Fibroblast of peridontal ligament (primary cell): ENCODE results near the gene AMFR.

Source experiments
- DNase-seq: peaks from one replicate; pipeline ENCODE4 v3.0.0-alpha.2; 2010; ENCODE audit errors: extremely low read depth

AMFR gene

GRCh38 chr16:56363181-56363716 is 62.1 kb downstream of the AMFR start:
- DNase-seq: no peak

DNA sequence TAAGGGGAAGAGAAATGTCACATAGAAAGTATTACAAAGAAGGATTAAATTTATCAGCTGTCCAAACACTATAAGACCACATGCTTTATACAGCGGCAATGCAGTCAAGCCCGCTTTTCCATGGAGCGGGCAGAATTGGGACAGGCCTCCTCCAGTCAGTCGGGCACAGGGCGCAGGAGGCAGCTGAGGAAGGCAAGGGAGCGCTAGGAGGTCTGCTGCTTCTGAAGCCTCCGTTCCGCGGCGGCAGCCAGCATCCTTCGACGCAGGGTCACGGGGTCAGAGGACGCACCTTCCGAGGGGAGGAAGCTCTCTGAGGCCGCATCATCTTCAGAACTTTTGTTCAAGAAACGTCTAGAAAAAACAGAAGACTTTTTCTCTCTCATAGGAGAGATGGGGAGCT is 62.6 kb downstream of the AMFR start:
- DNase-seq: no peak

DNA sequence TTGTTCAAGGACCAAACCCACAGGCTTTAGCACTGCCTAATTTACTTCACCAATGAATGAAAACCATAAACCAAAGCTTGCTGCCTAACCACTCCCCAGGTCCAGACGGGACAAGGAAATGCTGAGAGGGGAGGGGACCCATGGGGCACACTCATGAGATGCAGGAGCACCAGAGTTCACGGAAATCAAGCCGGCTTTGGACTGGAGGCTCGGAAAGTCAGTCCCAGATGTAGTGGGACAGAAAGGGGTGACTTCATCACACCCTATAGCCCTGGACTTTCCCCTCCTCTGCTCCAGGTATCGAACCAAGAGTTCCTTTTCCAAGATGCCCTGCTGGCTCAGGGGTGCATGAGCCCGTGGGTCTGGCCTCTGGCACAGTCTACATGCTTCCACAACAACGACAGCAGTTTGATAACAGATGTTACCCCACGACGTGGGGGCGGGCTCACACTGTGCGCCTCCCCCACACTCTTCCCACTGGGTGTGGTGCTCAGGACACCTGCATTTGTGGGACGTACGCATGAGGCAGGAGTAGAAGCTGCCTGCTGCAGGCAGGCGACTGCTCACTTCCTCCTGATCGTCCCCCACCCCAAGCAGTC is 63.2 kb downstream of the AMFR start:
- no peak for DNase-seq

DNA sequence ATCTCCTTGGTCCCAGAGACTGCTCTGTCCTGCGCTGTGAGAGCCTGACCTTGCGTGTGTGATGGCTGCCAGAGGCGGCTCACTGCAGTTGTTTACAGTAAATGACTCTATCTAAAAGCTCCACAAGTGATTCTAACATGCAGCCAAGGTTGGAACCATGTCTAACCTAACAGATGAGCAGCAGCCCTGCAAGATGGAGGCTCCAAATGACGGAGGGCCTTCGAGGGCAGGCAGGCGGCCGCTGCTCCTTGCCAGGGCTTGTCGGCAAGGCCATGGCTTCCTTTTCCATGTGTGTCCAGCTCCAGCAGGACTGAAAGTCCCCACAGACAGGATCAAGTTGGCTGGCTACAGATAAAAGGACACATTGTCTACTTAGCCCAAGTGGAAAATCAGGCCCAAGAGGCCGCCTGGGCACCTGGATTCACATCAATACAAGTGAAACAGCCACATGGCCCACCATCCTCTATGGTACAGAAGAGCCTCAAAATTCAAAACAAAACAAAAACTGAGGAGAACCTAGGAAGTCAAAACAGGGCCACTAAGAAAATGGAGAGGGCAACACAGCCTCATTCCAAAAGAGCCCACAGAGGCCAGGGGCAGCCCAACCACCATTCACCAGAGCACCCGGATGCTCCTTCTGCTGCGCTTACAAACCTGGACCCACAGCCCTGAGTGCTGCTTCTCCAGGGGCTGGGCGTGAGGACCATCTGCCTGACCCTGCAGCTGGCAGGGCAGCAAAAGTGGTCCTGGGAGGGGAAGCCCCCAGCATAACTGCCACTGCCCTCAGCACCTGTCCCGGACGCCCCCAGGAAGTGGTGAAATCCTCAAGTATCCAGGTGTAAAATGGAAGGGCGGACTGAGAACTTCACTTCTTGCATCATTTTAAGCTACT is 65.0 kb downstream of the AMFR start:
- DNase-seq: no peak

GRCh38 chr16:56357765-56358322 is 67.5 kb downstream of the AMFR start:
- no peak for DNase-seq

DNA sequence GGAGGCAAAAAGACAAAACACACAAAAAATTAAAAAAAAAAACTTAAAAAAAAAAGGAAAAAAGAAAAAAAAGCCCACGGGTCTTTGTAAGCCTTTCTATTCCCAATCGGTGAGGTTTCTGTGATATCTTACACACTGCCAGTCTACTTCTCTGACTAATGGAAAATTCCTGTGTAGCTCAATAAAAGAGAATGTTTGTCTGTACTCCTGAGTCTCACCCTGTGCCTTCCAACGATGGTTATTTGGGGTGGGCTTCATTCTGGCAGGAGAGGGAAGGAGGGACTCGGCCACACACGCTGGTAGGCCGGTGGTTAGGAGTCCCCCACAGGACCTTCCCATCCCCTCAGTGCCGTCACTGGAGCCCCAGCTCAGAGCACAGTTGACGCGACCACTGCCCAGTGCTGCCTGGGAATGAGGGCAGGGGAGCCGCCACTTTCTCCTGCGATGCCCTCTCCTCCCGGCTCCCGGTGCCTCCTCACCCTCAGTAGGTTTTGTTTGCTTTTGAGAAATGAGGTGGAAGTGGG is 68.0 kb downstream of the AMFR start:
- DNase-seq: peak; percentile 63

- DNase-seq: peak; percentile 78
Observed at GRCh38 chr16:56356276-56357240, 68.8 kb downstream of the AMFR start.

DNA sequence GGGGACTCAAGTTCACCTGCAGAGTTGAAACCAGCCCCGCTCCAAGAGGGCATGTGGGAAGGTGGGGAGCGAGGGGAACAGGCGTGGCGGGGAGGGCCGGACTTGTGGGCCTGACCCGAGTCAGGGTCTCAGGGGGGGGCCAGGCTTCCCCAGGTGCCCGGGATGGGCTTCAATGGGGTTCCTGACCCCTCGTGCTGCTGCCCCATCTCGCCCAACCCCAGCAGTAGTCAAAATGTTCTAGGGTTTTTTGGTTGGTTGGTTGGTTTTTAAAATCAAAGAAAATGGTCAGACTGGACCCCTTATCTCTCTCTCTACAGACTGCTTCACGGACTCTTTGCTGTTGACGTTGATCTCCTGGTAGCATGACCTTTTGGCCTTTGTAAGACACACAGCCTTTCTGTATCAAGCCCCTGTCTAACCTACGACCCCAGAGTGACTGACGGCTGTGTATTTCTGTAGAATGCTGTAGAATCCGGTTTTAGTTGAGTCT is 69.5 kb downstream of the AMFR start:
- no peak for DNase-seq

- DNase-seq: no peak
Observed at GRCh38 chr16:56355221-56355620, 70.1 kb downstream of the AMFR start.

DNA sequence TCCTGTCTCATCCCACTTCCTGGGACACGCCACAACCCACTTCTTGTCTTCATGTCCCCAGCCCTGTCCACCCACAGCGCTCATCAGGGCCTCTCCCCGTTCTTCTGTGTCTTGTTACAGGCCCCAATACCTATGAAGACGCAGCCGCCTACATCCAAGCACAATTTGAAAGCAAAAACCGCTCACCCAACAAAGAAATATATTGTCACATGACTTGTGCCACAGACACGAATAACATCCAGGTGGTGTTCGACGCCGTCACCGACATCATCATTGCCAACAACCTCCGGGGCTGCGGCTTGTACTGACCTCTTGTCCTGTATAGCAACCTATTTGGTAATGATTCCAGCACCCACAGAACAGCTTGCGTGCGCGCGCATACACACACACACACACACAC is 70.6 kb downstream of the AMFR start:
- DNase-seq: no peak

DNA sequence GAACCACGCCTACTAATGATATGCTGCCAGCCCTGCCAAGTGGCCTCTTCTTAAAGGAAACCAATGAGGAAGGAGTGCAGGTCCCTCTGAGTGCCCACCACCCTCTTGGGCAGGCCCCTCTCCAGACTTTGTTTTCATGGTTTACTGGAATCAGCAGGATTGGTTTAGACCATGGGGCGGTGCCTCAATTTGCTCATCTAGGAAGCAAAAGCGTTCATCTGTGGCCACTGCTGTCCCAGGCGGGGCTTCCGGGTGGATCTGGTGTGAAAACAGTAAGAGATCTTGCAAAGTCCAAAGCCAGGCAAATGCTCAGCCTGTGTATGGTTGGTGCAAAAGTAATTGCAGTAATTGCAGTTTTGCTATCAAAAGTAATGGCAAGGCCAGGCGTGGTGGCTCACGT is 71.3 kb downstream of the AMFR start:
- no peak for DNase-seq

DNA sequence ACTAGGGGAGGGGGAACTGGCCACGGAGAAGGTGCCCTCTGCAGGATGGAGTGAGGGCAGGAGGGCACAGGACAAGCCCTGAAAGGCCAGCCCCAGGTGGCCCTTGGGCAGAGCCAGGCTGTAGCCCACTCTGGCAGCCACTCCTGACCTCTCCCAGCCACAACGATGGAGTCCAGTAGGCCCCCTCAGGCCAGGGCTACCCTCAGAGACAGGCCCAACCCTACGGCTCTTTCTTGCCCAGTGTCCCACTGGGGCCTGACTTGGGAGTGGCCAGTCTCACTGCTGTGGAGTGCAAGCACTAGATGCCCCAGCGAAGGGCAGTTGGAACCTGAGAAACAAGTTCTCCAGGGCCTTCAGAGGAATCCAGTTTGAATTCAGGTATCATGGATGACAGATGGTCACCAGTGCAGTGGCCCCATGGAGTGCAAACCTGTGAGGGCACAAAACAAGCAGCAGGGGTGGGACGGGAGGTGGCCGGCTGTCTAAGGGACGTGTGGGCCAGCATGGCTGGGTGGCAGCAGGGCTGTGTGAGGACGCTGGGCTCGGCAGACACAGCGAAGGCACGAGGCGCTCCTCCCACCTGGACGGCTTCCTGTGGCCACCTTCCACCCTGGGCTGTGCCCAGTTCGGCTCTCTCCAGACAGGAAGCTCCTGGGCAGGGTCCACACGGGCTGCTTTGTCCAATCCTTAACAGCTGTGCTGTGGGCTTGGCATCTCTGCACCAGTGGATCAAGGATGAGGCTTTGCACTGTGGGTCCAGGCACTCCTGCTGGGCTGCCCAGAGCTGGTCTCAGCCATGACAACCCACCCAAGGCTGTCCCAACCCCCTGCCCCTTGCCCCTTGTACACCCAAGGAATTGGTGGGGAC is 72.1 kb downstream of the AMFR start:
- no peak for DNase-seq

DNA sequence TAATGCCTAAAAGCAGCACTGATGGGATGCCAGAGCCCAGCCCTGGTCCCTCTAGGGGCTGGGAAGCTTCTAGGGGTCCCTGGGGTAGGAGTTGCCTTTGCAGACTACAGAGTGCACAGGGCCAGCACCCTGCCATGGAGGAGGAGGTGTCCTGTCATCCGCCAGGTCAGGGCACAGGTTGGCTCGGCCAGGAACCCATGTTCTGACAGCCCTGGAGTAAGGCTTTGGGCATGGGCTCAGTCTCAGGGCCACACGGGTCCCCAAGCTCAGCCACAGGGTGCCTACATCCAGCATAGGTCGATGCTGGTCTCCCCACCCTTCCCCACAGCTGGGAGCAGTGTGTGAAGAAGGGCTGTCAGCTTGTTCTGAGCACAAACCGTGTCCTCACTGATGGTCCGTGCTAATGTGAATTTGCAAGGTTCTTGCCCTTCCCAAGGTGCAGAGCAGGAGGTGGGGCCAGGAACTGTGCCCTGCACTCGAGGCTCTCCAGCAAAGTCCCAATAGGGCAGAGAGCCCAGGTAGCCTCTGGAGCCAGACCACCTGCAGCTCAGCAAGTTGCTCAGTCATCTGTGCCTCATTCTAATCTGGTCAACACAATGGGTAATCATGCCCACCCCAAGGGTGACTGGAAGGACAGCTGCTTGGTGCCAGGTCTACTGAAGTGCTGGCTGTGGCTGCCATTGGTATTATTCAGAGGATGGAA is 72.8 kb downstream of the AMFR start:
- DNase-seq: no peak

- DNase-seq: no peak
Observed at GRCh38 chr16:56351481-56351880, 73.9 kb downstream of the AMFR start.

GRCh38 chr16:56350491-56351405 is 74.6 kb downstream of the AMFR start:
- DNase-seq: no peak

GRCh38 chr16:56349711-56350161 is 75.6 kb downstream of the AMFR start:
- DNase-seq: no peak

- no peak for DNase-seq
Observed at GRCh38 chr16:56349086-56349415, 76.3 kb downstream of the AMFR start.
